ENCODE measurements around the gene ACOT7.

GRCh38 chr1:6353955-6354658, 39.5 kb downstream of the ACOT7 start:
- TF ChIP-seq CTCF (IDR thresholded peaks at IDR 0.05) (no peak), POLR2A (IDR thresholded peaks at IDR 0.05) (no peak), POLR2AphosphoS5 (IDR thresholded peaks at IDR 0.05) (no peak)

Measured in breast epithelium (tissue), 3 donors.